A549 (cell line): Measurements from ENCODE around the gene GRK4. TPM values are rescaled to one million over a fixed set of nuclear protein-coding genes. Genes with fewer than 3 reads are reported as not detected.

ENCODE experiments used
- ATAC-seq, 2 experiments: fragments of 200-7000 bp in 1 of 2; fragments of >200 bp in 1 of 2; cut with Nextera tagmentation in 1 of 2; cut with Tn5 transposase in 1 of 2; 3 replicates each; pipeline versions ENCODE4 v1.8.0 to v1.9.1; 2018 to 2020; ENCODE audit warnings: mild to moderate bottlenecking in 1 of 2, moderate library complexity in 1 of 2
- CTCF ChIA-PET: fragments of 300-600 bp; sonication (Branson Sonifier 250); formaldehyde crosslinking; extraction: SDS; loops from one replicate; lab custom pipeline; 2021; ENCODE audit warnings: antibody characterized with exemption, inconsistent platforms; lab: Yijun Ruan, JAX
- POLR2A ChIA-PET: fragments of 350-600 bp; formaldehyde crosslinking; extraction: SDS; loops from one replicate; lab custom pipeline; 2021; ENCODE audit warnings: antibody characterized with exemption, inconsistent platforms; lab: Yijun Ruan, JAX
- DNase-seq, 2 experiments: peaks; one replicate each; pipeline versions ENCODE4 v3.0.0 to v3.0.0-alpha.2; 2011 to 2016; ENCODE audit warnings: low read depth in 1 of 2, low spot score in 1 of 2
- FAIRE-seq: peaks from 2 replicates; lab custom pipeline; 2011; peaks lifted over from hg19 to GRCh38; lab: Jason Lieb, UNC
- H3K27ac ChIP-seq, 2 experiments: fragments of >200 bp; sonication (Bioruptor Twin); formaldehyde crosslinking; 3 replicates each; pipeline ENCODE4 v1.5.1; 2016 to 2017
- H3K4me1 ChIP-seq: fragments of >200 bp; sonication (Bioruptor Twin); formaldehyde crosslinking; 3 replicates; pipeline ENCODE4 v1.6.1; 2016
- H3K4me2 ChIP-seq: fragments of >200 bp; sonication (Bioruptor Twin); formaldehyde crosslinking; 3 replicates; pipeline ENCODE4 v1.6.1; 2016
- H3K4me3 ChIP-seq: fragments of >200 bp; sonication (Bioruptor Twin); formaldehyde crosslinking; 3 replicates; pipeline ENCODE4 v1.5.1; 2016
- H3K9me3 ChIP-seq: fragments of >200 bp; sonication (Bioruptor Twin); formaldehyde crosslinking; 3 replicates; pipeline ENCODE4 v1.6.1; 2016
- ATOH8 ChIP-seq: fragments of 250-450 bp; sonication (Bioruptor Pico); IDR thresholded peaks from 2 replicates; pipeline ENCODE4 v1.5.0; 2020; ENCODE audit warnings: low read depth, mild to moderate bottlenecking, moderate library complexity
- BHLHE40 ChIP-seq: IDR thresholded peaks from 2 replicates; pipeline ENCODE4 v1.6.1; 2012; ENCODE audit warnings: low read depth, low read length, inconsistent platforms
- CBX8 ChIP-seq: fragments of 200-600 bp; sonication (generic); IDR thresholded peaks from 2 replicates; pipeline ENCODE4 v1.6.1; 2016
- CEBPB ChIP-seq, 2 experiments: fragments of >200 bp in 1 of 2; sonication (Bioruptor Twin) in 1 of 2; formaldehyde crosslinking in 1 of 2; IDR thresholded peaks; 2 replicates each; pipeline ENCODE4 v1.6.1; 2012 to 2016
- CHD4 ChIP-seq: fragments of 200-600 bp; sonication (generic); IDR thresholded peaks from 2 replicates; pipeline ENCODE4 v1.6.1; 2016; ENCODE audit warnings: antibody characterized with exemption, mild to moderate bottlenecking, borderline replicate concordance
- FOSB ChIP-seq: fragments of 250-450 bp; sonication (Bioruptor Pico); IDR thresholded peaks from 2 replicates; pipeline ENCODE4 v1.5.0; 2020; ENCODE audit warnings: mild to moderate bottlenecking, moderate library complexity
- GATA3 ChIP-seq: IDR thresholded peaks from 2 replicates; pipeline ENCODE4 v1.6.1; 2012; ENCODE audit warnings: borderline replicate concordance
- HEYL ChIP-seq: fragments of 250-450 bp; sonication (Bioruptor Pico); IDR thresholded peaks from 2 replicates; pipeline ENCODE4 v1.8.0; 2021; ENCODE audit warnings: mild to moderate bottlenecking, moderate library complexity
- HOXB13 ChIP-seq: fragments of 250-450 bp; sonication (Bioruptor Pico); IDR thresholded peaks from 2 replicates; pipeline ENCODE4 v1.5.0; 2020; ENCODE audit warnings: low read depth, mild to moderate bottlenecking, moderate library complexity
- JUNB ChIP-seq: fragments of >200 bp; sonication (Bioruptor Twin); formaldehyde crosslinking; IDR thresholded peaks from 2 replicates; pipeline ENCODE4 v1.6.1; 2016
- MAFK ChIP-seq: fragments of 450-650 bp; IDR thresholded peaks from 2 replicates; pipeline ENCODE4 v1.6.1; 2014; ENCODE audit not compliant: partially characterized antibody
- MAX ChIP-seq: IDR thresholded peaks from 2 replicates; pipeline ENCODE4 v1.6.1; 2012
- MAZ ChIP-seq: fragments of 150-350 bp; IDR thresholded peaks from 2 replicates; pipeline ENCODE4 v1.6.1; 2014; ENCODE audit warnings: antibody characterized with exemption, low read depth, low read length, borderline replicate concordance
- MYC ChIP-seq: IDR thresholded peaks from 2 replicates; pipeline ENCODE4 v1.6.1; 2012; ENCODE audit warnings: mild to moderate bottlenecking, inconsistent platforms, low read length, improper control_type of control experiment, borderline replicate concordance
- NR3C1 ChIP-seq: fragments of >200 bp; sonication (Bioruptor Twin); formaldehyde crosslinking; IDR thresholded peaks from 3 replicates; pipeline ENCODE4 v1.6.1; 2017
- PHF8 ChIP-seq: fragments of 200-600 bp; sonication (generic); IDR thresholded peaks from 2 replicates; pipeline ENCODE4 v1.6.1; 2016; ENCODE audit warnings: low read depth, mild to moderate bottlenecking, antibody characterized with exemption, moderate library complexity, borderline replicate concordance
- RNF2 ChIP-seq: fragments of 200-600 bp; sonication (generic); IDR thresholded peaks from 2 replicates; pipeline ENCODE4 v1.6.1; 2016; ENCODE audit warnings: low read depth, mild to moderate bottlenecking, antibody characterized with exemption, moderate library complexity, borderline replicate concordance
- SMC3 ChIP-seq: fragments of >200 bp; sonication (Bioruptor Twin); formaldehyde crosslinking; IDR thresholded peaks from 3 replicates; pipeline ENCODE4 v1.6.1; 2018; ENCODE audit warnings: inconsistent platforms
- ZFP36 ChIP-seq: fragments of 450-650 bp; IDR thresholded peaks from 2 replicates; pipeline ENCODE4 v1.6.1; 2014; ENCODE audit warnings: borderline replicate concordance; ENCODE audit not compliant: partially characterized antibody
- WGBS: methylation state at CpG from one replicate; pipeline ENCODE4 v1.1.6; 2017; ENCODE audit errors: missing lambda C conversion rate; 5-methylcytosine and 5-hydroxymethylcytosine counted together
- polyA plus RNA-seq, 4 experiments: library from polyadenylated mRNA; depleted of rRNA in 3 of 4; stranded (reverse); fragments of >200 nt; fragmentation: RNase III in 1 of 4; extraction: RNeasy Plus Mini Kit Qiagen cat#74134 plus additional on column Dnase treatment in 1 of 4; gene quantifications; 2 replicates in 3 of 4; 3 replicates in 1 of 4; pipeline ENCODE4 v1.2.3, GENCODE V29; 2011 to 2017
- TF ChIP-seq, protein P1 (sequence below): fragments of 450-650 bp; IDR thresholded peaks from 2 replicates; pipeline ENCODE4 v1.6.1; 2014; ENCODE audit warnings: antibody characterized with exemption

GRK4 gene
- polyA plus RNA-seq, 2 of the 4 experiments (the other 2 are of a cell fraction), result 0.76 to 0.96 TPM

DNA sequence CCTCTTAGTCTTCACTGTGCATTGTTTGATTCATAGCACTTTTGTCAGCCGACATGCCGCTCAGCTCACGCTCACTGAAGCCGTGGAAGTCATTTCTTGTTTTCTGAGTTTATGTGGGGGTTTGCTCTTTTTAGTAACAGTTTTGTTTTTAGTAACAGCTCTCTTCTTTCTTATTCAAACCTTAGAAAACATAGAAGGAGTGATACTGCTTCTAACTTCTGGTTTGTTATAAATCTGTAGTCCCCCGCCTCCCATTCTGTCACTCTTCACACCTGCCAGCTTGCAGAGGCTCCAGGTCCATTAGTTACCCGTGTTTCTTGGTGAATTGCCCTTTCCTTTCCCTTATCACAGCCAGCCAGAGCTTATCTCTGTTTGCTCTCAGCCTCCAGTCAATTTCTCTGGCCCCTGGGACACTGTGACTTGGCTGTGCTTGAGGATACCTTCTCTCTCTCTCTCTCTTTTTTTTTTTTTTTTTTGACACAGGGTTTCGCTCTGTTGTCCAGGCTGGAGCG, 50.5 kb downstream of the GRK4 start:
- H3K4me1 ChIP-seq, result no peaks in the 10 kb centered on the region
- CTCF ChIA-PET, result no interaction called here
- POLR2A ChIA-PET, result no interaction called here
- no peak for DNase-seq
- WGBS, result 76% methylated on average over 7 of the region's 8 CpGs
- no peak overlapping the region for H3K27ac ChIP-seq
- H3K4me3 ChIP-seq, result no peak overlapping the region
- ATAC-seq, result no peak
- H3K9me3 ChIP-seq, result no peaks in the 10 kb centered on the region
- no peak for FAIRE-seq
- no peak overlapping the region for H3K4me2 ChIP-seq
- no peak for TF ChIP-seq PHF8
- no peak for TF ChIP-seq CEBPB (IDR thresholded peaks at IDR 0.05)
- TF ChIP-seq GATA3, result no peak
- TF ChIP-seq RNF2, result no peak
- TF ChIP-seq MAZ, result no peak
- no peak for TF ChIP-seq CBX8
- no peak for TF ChIP-seq MYC
- no peak for TF ChIP-seq HEYL (CRISPR knock-in tag)
- TF ChIP-seq, protein P1, sequence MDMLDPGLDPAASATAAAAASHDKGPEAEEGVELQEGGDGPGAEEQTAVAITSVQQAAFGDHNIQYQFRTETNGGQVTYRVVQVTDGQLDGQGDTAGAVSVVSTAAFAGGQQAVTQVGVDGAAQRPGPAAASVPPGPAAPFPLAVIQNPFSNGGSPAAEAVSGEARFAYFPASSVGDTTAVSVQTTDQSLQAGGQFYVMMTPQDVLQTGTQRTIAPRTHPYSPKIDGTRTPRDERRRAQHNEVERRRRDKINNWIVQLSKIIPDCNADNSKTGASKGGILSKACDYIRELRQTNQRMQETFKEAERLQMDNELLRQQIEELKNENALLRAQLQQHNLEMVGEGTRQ, result no peak

- no peak overlapping the region for H3K4me3 ChIP-seq
- CTCF ChIA-PET, result interaction anchor here (1.6 kb wide), 1 partner anchor 8 kb away, joined by 5 read pairs; no protein-coding TSS in a partner anchor
- TF ChIP-seq MAFK (no peak), MAX (no peak), JUNB (no peak), SMC3 (no peak)
- no peak overlapping the region for H3K27ac ChIP-seq
- H3K9me3 ChIP-seq, result no peaks in the 10 kb centered on the region
- WGBS, result 60% methylated on average over 4 of the region's 4 CpGs
- ATAC-seq, result no peak
- H3K4me2 ChIP-seq, result no peak overlapping the region
- DNase-seq, result no peak
- POLR2A ChIA-PET, result no interaction called here
- FAIRE-seq, result no peak
- no peaks in the 10 kb centered on the region for H3K4me1 ChIP-seq
Measured at GRCh38 chr4:3016961-3017360, 53.6 kb downstream of the GRK4 start.

- ATAC-seq (no peak), FAIRE-seq (no peak), DNase-seq (no peak)
- H3K4me1 ChIP-seq, result no peaks in the 10 kb centered on the region
- WGBS, result 52% methylated on average over 4 of the region's 4 CpGs
- TF ChIP-seq MAX, result no peak
- no peak for TF ChIP-seq FOSB (CRISPR knock-in tag)
- no peak for TF ChIP-seq SMC3
- TF ChIP-seq HOXB13 (CRISPR knock-in tag), result no peak
- no peak for TF ChIP-seq ZFP36
- TF ChIP-seq JUNB, result no peak
- no peak for TF ChIP-seq CHD4
- no peak for TF ChIP-seq NR3C1
- TF ChIP-seq ATOH8, result no peak
- TF ChIP-seq BHLHE40, result no peak
- no peaks in the 10 kb centered on the region for H3K9me3 ChIP-seq
- ChIA-PET CTCF (interaction anchor here (1.2 to 1.6 kb wide), 2 partner anchors 8 to 18 kb away, joined by 3 to 5 read pairs; no protein-coding TSS in a partner anchor), POLR2A (no interaction called here)
- H3K4me3 ChIP-seq, result no peak overlapping the region
- no peak overlapping the region for H3K4me2 ChIP-seq
- no peak overlapping the region for H3K27ac ChIP-seq
Measured at GRCh38 chr4:3017504-3017903, 54.1 kb downstream of the GRK4 start.
